Measurements from ENCODE around the gene LAMTOR5.

GRCh38 chr1:110356379-110356778 is 51.1 kb downstream of the LAMTOR5 start:
- TF ChIP-seq POLR2AphosphoS5 (IDR thresholded peaks at IDR 0.05) (no peak), POLR2A (IDR thresholded peaks at IDR 0.05) (no peak)
- TF ChIP-seq, protein P1, sequence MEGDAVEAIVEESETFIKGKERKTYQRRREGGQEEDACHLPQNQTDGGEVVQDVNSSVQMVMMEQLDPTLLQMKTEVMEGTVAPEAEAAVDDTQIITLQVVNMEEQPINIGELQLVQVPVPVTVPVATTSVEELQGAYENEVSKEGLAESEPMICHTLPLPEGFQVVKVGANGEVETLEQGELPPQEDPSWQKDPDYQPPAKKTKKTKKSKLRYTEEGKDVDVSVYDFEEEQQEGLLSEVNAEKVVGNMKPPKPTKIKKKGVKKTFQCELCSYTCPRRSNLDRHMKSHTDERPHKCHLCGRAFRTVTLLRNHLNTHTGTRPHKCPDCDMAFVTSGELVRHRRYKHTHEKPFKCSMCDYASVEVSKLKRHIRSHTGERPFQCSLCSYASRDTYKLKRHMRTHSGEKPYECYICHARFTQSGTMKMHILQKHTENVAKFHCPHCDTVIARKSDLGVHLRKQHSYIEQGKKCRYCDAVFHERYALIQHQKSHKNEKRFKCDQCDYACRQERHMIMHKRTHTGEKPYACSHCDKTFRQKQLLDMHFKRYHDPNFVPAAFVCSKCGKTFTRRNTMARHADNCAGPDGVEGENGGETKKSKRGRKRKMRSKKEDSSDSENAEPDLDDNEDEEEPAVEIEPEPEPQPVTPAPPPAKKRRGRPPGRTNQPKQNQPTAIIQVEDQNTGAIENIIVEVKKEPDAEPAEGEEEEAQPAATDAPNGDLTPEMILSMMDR (IDR thresholded peaks at IDR 0.05): no peak
